SK-N-DZ (cell line): Measurements from ENCODE around the gene ATP2A2. TPM values are rescaled to one million over a fixed set of nuclear protein-coding genes. Genes with fewer than 3 reads are reported as not detected.
"Not testable (repeated sequence)": the region's sequence is repeated elsewhere in the genome, so short reads cannot be mapped to it uniquely, and the experiment has no call there.

Source experiments
- DNase-seq: peaks from one replicate; pipeline ENCODE4 v3.0.0-alpha.2; 2015; ENCODE audit warnings: low spot score
- polyA plus RNA-seq, 2 experiments: library from polyadenylated mRNA; depleted of rRNA; stranded (reverse); fragments of >200 nt; gene quantifications; 2 replicates each; pipeline ENCODE4 v1.2.3, GENCODE V29; 2014

ATP2A2 gene
- polyA plus RNA-seq (2014; cell fraction: cytosol; rRNA removed) = 89.4 and 103 TPM in 2 replicates
- 90.0 and 149 TPM in 2 replicates for polyA plus RNA-seq (2014; cell fraction: nucleus; rRNA removed)

- DNase-seq = peak; percentile 89
Measured at GRCh38 chr12:110280779-110281548, at the start of gene ATP2A2. TSS of gene ATP2A2 (plus strand) at chr12:110281247. CDS start at chr12:110281790, 543 bp downstream.

- DNase-seq = no peak
Measured at GRCh38 chr12:110233212-110233903, 47.7 kb upstream of the ATP2A2 start.

- DNase-seq = no peak
Measured at GRCh38 chr12:110234331-110234751, 46.7 kb upstream of the ATP2A2 start.

- no peak for DNase-seq
Measured at GRCh38 chr12:110234755-110235154, 46.3 kb upstream of the ATP2A2 start.

GRCh38 chr12:110235383-110235782, 45.7 kb upstream of the ATP2A2 start:
- DNase-seq = no peak

- no peak for DNase-seq
Measured at GRCh38 chr12:110243227-110243626, 37.8 kb upstream of the ATP2A2 start.

- no peak for DNase-seq
Measured at GRCh38 chr12:110244372-110244771, 36.7 kb upstream of the ATP2A2 start.

DNA sequence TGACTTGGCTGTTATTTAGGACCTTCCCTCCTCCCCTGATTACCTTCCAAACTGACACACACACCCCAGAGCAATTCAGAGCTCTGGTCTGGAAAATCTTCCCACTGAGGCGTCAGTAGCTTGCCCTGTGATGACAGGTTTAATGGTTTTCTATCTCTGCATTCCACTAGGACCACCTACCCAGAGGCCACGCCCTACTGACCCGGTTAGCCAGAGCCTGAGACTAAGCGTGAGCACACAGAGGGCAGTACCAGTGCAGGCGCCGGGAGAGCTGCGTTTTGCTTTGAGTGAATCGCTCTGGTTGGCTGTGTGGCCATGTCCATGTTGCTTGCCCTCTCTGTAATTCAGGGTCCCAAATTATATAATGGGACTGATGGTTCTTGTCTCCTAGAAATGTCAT, 36.2 kb upstream of the ATP2A2 start:
- DNase-seq = no peak

GRCh38 chr12:110245369-110245772, 35.7 kb upstream of the ATP2A2 start:
- DNase-seq = no peak

DNA sequence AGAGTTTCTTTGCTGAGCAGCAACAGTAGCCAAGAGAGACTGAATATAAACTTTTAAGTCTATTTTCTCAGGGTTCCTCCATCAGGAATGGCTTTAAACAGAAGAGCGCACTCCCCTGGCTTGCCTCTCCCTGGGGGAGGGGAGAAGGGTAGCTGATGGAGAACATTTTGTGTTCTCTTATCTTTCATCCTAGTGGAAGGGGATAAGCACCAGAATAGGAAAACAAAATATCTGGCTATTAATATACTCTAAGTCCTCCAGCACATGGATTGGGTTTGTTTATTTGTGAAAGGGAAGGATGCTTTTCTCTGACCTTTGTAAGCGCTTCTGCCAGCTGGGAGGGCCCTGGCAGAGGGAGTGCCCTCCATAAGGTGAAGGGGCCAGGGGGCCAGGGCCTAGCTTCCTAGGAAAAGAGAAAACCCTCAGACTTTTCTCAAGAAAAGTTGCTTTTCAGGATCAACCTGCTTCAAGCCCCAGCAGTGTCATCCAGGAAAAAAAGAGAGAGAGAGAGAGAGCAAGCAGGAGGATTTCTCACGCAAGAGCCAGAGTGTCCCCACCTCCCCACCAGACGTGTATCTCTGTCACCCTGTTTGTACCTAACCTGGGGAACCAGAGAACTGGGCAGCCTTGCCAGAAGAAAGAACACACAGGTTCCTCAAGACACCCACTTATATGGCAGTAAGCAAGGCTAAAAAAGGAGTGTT, 34.3 kb upstream of the ATP2A2 start:
- DNase-seq = no peak

GRCh38 chr12:110247340-110248095, 33.5 kb upstream of the ATP2A2 start:
- no peak for DNase-seq

GRCh38 chr12:110248096-110248447, 33.0 kb upstream of the ATP2A2 start:
- DNase-seq = no peak

DNA sequence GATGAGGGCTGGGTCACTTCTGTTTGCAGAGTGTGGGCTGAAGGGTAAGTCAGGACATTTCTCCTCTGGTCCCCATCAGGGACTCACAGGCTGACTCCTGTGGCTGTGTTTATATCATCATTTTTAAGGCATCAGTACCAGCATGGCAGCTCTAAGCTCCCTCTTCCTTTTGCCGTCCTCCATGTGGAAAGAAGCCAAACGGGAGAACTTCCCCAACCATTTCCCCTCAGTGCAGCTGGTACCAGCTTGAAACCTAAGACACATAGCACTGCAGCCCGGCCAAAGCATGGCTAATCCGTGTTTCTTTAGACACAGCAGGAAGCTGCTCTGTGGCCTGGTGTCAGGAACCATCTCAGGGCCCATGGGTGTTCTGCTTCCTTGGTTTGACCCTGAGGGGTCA, 31.9 kb upstream of the ATP2A2 start:
- no peak for DNase-seq

GRCh38 chr12:110249716-110250225, 31.3 kb upstream of the ATP2A2 start:
- no peak for DNase-seq

DNA sequence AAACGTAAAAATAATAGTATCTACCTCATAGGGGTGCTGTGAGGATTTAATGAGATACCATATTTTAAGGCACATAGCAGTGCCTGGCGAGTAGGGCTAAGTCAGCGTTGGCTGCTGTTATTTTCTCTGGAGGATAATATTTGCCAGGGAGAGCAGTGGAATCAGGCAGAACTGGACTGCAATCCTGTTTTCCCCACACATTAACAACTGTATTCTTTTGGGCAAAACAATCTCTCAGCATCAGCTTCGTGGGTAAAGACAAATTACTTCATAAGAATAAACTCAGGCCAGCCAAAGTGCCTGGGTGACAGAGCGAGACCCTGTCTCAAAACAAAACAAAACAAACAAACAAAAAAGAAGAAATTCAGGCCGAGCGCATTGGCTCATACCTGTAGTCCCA, 29.7 kb upstream of the ATP2A2 start:
- no peak for DNase-seq

DNA sequence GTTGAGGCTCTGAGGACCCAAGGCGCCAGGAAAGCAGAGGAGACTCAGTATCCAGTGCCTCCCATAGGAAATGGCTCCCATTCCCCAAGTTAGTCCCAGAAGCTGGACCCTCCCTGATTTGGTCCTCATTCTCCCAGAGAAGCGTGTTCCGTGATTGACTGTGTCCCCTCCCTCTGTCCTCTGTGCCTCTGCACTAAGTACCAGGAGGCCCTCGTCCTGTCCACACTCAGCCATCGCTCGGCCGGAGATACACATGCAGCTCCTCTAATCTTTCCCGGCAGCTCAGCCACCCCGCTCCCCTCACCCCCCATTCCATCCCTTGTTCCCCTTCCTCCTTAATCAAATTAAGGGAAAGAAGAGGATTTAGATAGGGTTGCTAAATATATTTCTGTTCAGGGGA, 28.3 kb upstream of the ATP2A2 start:
- DNase-seq = no peak

DNA sequence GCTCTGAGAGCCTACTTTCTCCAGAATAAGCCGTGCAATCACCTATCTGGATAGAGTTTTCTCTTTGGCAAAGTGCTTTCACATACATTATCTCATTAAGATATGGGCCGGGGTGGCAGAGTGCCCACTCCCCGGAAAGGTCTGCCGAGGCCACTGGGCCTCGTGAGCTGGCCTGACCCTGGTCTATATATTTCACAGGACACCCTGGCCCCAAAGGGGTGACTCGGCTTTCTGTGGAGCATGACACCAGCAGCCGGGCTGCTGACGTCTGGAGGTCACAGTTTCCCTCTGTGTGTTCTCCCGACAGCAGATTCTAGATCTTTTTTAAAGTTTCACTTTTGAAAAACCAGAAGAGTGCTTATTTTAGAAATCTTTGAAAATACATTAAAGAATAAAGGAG, 27.9 kb upstream of the ATP2A2 start:
- DNase-seq = no peak

GRCh38 chr12:110254971-110255540, 26.0 kb upstream of the ATP2A2 start:
- DNase-seq = no peak

GRCh38 chr12:110255890-110256456, 25.1 kb upstream of the ATP2A2 start:
- DNase-seq = not testable (repeated sequence)

DNA sequence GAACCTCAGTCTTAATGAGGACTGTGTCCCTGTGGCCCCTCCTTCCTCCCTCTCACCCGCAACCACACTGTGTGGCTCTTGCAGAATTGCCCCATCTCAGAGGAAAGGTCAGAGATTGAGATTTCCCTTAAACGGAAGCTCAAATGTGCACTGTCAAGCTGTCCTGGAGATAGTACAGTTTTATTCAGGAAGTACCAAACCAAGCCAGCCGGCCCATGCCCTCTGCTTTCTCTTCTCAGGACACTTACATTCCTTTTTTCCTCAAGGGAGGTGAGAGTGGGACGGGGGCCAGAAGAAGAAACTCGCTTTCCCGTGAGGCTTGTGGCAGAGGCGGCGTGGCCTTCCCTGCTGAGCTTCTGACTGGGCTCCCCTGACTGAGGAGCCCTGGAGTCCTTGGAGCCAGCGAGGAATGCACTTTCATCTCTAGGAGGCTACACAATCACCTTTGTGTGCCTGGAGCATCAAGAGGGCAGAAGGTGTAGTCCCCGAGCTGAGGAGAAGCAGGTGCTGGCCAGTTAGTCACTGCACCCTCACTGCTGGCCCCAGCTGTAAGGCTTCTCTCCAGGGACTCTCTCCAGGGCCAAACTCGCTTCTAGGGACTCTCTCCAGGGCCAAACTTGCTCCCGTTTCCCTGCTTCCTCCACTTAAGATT, 24.1 kb upstream of the ATP2A2 start:
- no peak for DNase-seq
